ENCODE data around the gene ZBP1.

Gene ZBP1, protein sequence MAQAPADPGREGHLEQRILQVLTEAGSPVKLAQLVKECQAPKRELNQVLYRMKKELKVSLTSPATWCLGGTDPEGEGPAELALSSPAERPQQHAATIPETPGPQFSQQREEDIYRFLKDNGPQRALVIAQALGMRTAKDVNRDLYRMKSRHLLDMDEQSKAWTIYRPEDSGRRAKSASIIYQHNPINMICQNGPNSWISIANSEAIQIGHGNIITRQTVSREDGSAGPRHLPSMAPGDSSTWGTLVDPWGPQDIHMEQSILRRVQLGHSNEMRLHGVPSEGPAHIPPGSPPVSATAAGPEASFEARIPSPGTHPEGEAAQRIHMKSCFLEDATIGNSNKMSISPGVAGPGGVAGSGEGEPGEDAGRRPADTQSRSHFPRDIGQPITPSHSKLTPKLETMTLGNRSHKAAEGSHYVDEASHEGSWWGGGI

DNA sequence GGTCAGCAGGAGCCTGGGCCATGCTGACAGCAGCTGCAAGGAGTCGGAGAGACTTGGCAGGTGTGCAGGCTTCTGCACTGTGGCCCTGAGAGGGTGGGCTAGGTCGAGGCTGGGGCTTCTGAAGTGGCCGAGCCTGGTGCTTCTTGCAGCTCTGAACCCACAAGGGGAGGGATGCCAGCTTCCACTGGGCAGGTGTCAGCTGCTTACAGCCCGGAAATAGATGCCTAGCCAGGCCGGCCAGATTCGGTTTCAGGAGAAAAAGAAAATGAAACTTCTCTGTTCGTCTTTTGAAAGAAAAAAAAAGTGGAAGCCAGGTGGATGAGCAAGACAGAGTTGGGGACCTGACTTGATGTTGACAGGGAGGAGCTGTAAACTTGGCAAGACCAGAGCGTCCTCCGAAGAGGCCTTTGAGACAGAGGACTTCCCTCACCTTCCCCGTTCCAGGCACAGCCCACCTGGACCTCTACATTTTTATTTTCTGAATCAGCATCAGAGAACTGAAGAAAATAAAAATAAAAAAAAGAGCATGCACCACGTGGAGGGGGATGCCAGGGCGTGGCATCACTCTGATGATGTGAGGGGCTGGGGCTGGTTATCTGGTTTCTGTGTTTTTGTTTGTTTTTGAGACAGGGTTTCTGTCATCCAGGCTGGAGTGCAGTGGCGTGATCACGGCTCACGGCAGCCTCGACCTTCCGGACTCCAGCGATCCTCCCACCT, at the start of gene ZBP1:
TSS of gene ZBP1 (minus strand) at position 153 of the 717 bp plus-strand sequence. CDS start at position 22, 131 bp downstream.
- peak; percentile 35 for DNase-seq (ENCODE audit: low read depth)

DNA sequence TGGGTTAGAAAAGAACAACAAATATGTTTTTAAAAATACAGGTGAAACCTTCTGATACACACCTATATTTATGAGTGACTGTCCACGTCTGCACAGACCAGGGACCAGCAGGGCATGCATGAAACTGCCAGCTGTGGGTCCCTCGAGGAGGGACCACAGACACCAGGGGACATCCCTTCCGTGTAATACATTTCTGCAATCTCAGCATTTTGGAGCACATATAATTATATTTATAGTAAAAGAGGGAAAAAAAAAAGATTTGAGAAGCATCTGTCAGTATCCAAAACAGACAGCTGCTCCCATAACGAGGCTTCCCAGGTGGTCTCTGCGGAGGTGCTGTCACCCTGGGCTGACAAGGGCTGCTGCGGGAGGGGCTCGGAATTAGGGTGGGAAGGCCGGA, 49.4 kb upstream of the ZBP1 start:
- DNase-seq (ENCODE audit: low read depth) = no peak

DNA sequence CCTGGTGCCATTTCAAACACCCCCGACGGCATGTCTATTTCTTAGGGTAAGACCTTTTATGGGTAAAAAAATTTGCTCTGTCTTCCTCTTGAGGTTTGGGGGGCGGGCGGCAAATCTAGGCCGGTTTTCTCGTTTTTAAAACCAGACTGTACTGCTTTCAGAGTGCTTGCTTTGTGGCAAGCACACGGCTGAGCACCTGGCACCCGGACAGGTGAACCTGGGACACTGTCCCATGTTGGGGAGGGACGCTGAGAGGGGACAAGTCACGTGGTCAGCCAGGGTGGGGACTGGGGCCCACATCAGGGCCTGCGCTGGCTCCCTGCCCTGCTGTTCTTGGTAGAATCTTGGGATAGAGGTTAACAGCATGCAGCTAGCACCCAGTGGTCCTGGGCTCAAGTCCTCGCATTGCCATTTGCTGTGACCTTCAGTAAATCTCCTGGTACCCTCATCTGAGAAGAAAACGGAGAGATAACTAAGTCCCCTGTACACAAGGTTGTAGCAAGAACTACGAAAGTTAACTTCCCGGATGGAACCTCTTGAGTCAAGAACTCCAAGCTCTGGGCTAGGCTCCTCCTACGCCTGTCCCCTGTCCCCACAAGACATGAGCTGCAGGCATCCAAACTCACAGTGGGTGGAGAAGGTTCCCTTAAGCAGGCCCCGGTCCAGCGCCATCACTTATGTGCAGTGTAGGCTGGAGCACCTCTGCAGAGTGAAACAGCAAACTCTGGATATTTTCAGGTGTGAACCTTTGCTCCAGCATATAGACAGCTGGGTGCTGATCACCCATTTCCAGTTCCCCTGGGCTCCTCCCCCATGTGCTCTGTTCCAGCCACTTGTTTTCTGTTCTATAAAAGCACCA, 47.9 kb upstream of the ZBP1 start:
- no peak for DNase-seq (ENCODE audit: low read depth)

DNA sequence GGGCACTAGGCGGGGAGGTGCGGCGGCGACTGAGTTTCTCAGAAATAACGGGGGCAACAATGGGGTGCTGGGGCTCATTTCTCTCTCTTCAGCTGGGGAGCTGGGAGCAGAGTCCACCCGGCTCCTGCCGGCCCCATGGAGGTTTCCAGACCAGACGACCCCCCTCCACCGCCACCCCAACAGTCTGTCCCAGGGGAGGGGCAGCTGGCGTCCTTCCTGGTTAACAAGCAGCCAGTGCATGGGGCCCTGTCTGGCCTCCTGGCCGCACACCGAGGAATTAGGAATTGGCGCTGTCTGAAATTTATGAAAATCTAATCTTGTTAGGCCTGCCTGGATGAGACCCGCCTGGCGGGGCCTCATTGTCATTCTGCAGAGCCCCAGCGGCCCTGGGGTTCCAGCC, 47.2 kb upstream of the ZBP1 start:
- DNase-seq (ENCODE audit: low read depth) = no peak

DNA sequence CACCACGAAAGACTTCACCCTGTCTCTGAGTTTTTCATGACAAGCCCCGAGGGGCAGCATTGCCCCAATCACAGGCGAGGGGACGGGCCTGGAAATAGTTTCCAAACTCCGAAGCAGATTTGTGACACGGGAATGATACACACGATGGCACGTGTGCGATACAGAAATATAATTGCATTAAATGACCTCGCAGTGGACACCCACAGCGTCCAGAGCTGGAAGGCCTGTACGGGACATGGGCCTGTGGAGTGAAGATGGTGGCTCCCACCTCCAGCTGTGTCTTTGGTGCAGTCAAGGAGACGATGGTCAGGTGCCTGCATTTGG, 46.6 kb upstream of the ZBP1 start:
- DNase-seq (ENCODE audit: low read depth) = no peak

DNA sequence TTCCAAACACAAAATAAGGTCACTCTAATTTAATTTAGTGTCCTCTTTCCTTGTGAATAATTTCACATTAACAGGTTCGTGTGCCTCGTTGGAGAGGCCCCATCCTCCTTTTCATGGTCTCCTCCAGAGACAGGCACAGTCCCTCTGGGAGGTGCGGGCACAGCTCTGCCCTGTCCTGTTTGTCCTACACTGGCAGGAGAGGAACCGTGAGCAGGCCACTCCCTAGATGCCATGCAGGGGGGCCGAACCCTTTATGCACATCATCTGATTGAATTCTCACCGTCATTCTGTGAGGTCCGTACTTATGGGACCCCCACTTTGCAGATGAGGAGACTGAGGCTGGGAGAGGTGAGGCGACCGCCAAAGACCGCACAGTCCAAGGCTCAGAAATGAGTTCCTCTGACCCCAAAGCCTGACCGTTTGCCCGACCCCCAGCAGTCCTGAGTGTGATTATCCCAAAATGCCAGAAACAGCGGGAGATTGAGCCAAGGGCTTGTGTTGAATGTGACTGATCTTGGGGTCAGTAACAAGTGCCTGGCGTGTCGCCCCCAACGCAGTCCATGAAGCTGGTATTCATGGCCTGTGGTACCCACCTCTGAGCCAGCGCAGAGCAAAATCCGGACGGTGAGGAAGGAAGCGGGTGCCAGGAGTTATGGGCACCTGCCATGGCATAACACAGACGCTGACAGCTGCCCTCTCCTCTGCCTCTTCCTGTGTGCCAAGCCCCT, 46.0 kb upstream of the ZBP1 start:
- no peak for DNase-seq (ENCODE audit: low read depth)

DNA sequence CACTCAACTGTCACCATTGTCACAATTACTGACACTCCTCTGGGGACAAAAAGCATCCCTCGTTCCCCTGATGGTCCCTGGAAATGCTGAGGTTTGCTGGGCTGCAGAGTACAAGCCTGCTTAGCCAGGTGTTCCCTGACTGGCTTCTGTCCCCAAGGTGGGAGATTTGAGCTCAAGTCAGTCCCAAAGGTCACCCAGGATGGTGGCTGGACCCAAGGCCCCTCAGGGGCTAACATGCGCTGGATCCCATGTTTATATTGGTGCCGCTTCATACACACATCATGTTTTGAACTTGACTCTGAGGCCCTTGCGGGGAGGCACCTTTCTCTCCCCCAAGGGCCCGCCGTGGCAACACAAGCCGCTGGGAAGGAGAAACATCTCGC, 45.4 kb upstream of the ZBP1 start:
- no peak for DNase-seq (ENCODE audit: low read depth)

DNA sequence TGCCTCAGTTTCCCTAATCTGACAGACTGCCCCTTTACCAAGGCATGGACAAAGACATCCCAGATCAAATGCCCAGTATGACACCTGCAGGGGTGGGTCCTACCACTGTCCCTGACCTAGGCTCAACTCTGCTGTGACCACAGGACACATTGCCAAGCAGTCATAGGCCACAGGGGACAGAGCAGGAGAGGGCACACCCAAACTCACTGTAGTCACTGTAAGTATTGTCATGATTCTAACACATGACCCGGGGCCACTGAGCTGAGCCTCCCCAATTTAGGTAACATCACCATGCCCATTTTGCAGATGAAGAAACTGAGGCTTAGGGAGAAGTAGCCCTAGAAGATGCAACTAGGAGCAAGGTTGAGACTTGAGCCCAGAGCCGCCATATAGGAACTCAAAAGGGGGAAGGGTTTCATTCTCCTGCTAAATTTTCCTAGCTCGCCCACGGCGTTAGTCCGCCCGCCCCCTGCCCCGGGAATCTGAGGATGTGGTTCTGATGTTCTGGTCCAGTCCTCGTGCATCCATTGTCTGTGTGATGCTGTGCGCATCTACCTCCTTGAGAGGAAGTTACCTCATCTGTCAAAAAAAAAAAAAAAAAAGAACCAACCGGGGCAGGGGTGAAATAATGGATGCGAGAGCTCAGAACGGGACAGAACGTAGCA, 44.8 kb upstream of the ZBP1 start:
- no peak for DNase-seq (ENCODE audit: low read depth)

DNA sequence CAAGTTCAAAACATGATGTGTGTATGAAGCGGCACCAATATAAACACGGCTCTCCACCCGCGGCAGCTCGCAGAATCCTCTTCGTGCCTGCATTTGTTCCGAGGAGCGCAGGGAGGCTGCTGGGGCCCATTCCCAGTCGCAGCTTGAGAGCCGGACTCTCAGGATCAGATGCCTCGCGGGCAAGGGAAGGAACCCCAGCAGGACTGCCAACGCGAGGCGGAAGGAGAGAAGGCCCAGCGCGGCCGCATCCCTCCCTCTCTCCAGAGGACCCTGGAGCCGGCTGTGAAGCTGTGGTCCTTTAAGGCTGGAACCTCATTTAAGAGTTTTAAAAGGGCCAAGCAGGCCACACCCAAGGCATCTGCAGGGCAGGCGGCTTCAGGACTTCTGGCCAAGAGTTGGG, 44.2 kb upstream of the ZBP1 start:
- no peak for DNase-seq (ENCODE audit: low read depth)

DNA sequence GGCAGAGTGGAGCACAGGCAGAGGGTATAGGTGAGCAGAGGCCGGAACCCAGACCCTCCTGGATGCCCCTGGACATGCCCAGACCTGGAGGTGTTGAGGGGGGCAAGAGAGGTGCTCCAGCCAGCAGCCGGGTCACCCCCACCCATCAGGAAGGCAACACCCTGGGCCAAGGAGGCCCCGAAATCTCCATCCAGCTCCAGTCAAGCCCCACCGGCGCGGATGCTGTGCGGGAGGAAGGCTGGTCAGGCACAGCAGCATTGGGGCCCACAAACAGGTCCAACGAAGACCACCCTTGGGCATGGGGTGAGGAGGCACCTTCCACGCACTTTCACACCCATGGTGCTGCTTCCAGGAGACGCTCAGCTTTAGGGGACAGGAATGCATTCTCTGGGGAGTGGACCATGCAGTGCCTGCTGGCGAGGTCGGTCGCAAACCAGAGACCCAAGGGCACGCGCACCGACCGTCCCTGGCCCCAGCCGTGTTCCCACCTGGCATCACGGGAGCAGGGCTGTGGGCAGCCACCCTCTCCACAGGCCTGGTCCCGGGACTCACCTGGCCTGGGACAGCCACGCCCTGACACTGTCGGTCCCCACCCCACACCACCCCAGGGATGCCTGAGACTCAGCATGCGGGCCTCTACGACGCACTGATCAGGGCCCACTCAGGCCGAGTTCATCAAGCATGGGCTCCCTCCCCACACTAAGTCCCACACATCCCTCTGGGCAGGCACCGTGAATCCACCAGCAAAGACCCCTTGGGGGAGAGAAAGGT, 43.6 kb upstream of the ZBP1 start:
- no peak for DNase-seq (ENCODE audit: low read depth)

DNA sequence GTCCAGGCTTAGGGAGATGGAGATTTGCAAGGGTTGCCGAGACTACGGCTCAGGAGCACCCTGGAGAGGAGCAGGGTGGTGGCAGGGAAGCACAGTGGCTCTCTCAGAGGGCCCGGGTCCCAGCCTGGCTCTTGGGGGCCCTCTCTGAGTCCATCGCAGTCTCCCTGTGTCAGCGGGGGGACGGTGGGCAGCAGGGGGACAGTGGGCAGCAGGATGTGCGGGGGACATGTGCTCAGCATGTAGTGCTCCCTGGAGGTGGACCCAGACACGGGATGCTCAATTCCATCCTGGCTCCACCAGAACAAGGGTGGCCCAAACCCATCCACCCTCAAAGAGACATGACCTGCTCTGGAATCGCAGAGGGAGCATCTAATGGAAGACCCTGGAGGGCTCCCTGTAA, 43.0 kb upstream of the ZBP1 start:
- DNase-seq (ENCODE audit: low read depth) = no peak

DNA sequence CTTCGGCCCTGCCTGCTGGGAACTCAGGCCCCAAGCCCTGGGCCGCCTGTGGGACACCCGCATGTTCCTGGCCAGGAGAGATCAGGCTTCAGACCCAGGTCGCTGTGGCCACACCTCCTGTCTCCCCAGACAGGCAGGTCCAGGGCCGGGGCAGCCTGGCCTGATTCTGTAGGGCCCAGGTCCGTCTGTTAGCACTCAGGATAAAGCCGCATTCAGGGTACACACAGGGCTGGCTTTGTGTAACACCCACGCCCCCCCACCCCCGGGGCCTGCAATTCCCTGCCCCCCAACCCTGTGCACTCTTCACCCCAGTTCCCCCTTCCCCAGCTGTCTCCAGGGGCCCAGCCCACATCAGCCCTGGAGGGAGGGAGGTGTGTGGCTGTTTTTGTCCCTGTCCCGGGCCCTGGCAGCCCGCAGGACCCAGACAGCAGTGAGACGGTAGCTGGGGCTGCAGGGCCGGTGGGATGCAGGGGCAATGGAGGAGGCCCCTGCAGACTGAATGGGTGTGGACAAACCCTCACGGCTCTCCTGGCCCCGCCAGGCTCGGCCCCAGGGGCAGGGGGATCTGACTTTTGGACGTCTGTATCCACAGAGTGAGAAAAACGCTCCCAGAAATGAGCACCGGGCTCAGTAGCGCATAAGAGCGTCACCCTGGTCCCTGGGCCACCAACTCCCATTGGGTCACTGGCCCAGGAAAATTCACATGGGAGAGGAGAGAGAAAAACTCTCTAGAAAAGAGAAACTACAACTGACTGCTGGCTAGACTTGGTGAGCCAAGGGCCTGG, 42.4 kb upstream of the ZBP1 start:
- no peak for DNase-seq (ENCODE audit: low read depth)

DNA sequence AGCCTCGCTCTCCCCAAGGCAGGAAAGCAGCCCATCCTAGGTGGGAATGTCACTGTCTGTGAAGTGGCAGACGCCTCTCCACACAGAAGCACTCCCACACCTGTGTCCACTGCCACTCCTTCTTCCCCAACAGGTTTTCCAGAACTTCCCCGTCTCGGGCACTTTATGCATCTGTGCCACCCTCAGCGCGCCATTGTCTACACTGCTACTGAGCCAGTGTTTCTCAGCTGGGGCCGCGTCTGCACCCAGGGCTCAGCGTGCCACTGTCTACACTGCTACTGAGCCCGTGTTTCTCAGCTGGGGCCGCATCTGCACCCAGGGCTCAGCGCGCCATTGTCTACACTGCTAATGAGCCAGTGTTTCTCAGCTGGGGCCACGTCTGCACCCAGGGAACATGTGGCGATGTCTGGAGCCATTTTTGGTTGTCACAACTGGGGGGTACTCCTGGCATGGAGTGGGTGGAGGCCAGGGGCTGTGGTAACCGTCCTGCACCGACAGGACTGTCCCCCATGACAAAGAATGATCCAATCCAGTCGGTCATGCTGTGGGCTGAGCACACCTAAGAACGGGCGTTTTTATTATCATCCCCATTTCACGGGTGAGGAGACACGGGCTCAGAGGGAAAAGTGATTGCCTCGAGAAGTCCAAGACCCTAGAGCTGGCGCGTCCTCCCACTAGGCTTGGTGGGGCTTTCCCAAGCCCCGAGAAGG, 41.7 kb upstream of the ZBP1 start:
- no peak for DNase-seq (ENCODE audit: low read depth)

DNA sequence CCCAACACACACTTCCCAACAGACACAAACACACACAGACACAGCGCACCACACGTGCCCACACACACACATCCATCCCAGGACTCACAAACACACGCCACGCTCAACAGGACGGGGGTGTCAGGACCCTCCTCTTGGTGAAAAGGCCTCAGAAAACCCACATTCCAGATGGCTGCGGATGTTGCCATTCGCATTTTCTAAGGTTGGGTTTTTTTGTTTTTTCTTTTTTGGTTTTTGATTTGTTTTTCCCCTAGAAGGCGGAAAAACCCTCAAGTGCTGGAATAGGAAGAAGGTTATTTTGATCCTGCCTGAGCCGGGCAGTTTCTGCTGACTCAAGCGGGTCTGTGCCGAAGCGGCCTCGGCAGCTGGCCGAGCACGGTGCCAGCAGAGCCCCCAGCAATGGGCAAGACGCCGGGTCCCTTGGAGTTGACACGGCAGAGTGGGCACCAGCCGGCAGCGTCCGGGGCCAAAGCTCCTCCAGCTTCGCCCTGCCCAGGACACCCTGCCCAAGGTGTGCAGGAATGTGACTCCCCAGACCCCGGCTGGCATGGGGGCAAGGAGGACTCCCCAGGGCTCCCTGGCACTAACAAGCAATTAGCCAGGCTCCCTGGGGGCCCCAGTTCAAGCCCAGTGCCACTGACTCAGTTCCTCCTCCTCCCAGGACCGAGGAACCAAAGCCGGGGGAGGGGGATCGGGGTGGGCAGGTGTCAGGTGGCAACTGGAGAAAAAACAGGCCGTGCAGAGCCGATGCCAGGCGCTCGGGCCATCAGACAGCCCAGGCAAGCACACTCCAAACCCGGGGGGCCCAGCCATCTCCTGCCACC, 40.9 kb upstream of the ZBP1 start:
- DNase-seq (ENCODE audit: low read depth) = no peak

DNA sequence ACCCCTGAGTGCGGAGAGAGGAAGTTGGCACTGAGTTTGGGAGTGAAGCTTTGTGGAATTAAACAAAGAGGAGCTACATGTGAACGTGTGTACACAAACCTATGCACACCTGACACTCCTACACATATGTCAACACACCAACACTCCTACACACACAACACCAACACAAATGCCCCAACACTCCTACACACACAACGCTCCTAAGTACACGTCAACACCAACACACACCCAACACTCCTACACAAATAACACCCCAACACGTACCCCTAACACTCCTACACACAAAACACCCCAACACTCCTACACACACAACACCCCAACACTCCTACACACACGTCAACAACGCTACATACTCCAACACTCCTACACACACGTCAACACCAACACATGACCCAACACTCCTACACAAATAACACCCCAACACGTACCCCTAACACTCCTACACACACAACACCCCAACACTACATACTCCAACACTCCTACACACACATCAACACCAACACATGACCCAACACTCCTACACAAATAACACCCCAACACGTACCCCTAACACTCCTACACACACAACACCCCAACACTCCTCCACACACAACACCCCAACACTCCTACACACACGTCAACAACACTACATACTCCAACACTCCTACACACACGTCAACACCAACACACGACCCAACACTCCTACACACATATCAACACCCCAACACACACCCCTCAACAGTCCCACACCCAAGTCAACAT, 40.1 kb upstream of the ZBP1 start:
- DNase-seq (ENCODE audit: low read depth) = no peak

DNA sequence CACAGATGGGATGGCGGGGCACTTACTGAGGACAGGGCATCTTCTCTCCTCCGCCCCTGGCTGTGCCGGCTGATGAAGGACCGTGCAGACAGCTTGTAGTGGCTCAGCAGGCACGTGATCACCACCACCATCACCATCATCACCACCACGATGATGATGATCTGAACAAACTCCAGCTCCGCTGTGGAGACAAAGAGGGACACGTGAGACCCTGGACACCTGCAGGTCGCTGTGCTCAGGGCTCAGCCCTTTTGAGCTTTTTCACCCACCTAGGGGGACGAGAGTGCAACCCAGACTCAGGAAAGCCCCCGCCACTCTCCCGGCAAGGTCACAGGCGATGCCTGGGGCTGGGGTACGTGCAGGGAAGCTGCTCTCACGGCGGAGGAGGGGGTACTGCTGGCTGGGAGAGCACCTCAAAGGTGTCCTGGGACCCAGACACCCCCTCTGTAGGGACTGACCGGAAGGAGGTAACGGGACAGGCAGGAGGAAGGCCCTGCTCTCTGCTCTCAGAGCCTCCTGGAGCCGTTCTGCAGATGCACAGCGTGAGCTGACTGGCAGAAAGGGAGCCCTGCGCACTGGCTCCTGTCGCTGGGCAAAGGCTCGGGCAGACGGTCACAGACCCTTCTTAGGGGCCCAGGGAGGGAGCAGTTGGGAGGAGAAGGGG, 39.4 kb upstream of the ZBP1 start:
- no peak for DNase-seq (ENCODE audit: low read depth)

DNA sequence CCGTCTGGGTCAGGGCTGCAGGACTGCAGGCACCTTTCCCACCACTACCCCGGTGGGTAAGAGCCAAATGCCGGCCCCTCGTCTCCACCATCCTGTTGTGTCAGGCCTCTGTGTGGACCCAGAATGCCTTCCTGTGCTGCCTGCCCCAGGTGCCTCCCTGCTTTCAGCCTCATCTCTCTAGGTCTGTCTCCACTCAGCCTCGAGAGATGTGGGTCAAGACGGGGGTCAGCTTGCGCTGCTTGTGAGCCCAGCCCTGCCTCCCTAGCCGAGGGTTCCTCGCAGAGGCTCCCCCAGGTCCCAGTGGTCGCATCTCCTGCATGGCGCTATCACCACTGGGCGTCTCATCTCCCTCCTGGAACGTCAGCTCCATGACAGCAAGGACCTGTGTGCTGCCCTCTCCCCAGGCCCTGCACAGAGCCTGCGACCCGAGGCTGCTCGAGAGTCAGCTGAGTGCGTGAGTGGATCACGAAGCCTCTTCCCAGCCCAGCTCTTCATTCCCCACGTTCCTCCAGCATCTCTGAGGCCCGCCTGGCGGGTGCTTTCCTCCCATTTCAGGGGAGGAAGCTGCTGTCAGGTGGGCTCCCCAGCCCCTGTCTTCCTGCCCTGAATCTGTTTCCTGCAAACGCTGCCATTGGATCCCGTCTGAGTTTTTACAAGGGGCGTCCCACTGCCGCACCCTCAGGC, 38.7 kb upstream of the ZBP1 start:
- no peak for DNase-seq (ENCODE audit: low read depth)

All from activated T-cell treated with anti-CD3 and anti-CD28 coated beads for 24 hours (primary cell).